Measurements from ENCODE around the gene PEBP1. TPM values are rescaled to one million over a fixed set of nuclear protein-coding genes. Genes with fewer than 3 reads are reported as not detected.

PEBP1 gene
- total RNA-seq, 4 donors from 2014 or later, result 239 to 445 (median 292) TPM

DNA sequence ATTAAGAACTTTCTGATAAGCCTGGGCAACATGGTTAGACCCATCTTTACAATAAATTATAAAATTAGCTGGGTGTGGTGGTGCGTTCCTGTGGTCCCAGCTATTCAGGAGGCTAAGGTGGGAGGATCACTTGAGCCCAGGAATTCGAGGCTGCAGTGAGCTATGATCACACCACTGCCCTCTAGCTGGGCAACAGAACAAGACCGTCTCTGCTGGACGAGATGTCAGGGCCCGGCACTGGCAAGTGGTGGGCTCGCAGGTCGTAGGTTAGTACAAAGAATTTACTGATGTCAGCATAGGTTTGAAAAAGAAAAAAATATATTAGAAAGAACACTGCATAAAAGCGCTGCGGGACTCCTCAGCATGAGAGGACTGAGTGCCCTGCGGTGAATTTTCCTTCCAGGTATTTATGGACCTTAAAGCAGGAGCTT lies 16.5 kb upstream of the PEBP1 start:
- DNase-seq (ENCODE audit: low spot score) (no peak), ATAC-seq (ENCODE audit: low FRiP score) (no peak)
- TF ChIP-seq, protein P1, sequence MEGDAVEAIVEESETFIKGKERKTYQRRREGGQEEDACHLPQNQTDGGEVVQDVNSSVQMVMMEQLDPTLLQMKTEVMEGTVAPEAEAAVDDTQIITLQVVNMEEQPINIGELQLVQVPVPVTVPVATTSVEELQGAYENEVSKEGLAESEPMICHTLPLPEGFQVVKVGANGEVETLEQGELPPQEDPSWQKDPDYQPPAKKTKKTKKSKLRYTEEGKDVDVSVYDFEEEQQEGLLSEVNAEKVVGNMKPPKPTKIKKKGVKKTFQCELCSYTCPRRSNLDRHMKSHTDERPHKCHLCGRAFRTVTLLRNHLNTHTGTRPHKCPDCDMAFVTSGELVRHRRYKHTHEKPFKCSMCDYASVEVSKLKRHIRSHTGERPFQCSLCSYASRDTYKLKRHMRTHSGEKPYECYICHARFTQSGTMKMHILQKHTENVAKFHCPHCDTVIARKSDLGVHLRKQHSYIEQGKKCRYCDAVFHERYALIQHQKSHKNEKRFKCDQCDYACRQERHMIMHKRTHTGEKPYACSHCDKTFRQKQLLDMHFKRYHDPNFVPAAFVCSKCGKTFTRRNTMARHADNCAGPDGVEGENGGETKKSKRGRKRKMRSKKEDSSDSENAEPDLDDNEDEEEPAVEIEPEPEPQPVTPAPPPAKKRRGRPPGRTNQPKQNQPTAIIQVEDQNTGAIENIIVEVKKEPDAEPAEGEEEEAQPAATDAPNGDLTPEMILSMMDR (IDR thresholded peaks at IDR 0.05), result no peak

DNA sequence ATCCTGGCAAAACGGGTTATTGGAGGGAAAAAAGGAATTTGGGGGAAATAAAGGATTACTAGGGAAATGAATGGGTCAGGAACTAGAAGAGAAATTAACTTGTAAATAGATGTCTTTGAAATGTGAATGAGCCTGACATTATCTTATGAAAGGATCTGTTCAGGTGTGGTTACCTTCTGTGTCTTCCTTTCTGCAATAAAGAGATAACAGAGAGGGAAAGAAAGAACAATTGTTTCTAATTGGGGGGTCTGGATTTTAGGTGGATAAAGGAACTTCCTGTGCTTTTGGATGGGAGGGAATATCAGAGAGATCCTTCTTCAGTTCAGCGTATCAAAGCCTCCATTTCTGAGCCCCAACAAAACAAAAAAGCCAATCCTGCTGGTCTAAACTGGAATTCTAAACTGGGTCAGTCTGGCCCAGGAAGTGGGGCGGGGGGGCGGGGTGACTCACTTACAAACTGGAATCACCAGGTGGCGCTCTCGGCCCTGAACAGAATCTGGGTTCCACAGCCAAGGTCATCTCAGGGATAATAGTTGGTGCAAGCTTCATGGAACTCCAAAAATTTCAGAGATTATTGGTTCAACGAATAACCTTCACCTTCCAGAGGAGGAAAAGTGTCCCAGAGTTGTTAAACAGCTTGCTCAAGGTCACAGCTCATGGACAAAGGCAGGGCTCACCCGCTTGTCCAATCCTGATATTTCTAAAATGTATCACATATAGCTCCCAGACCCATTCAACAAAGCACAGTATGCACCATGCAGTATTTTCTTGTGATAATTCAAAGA lies 15.2 kb upstream of the PEBP1 start:
- DNase-seq (ENCODE audit: low spot score) (peak; percentile 69), ATAC-seq (ENCODE audit: low FRiP score) (peak; percentile 76)
- TF ChIP-seq, protein P1 (IDR thresholded peaks at IDR 0.05), result no peak

DNA sequence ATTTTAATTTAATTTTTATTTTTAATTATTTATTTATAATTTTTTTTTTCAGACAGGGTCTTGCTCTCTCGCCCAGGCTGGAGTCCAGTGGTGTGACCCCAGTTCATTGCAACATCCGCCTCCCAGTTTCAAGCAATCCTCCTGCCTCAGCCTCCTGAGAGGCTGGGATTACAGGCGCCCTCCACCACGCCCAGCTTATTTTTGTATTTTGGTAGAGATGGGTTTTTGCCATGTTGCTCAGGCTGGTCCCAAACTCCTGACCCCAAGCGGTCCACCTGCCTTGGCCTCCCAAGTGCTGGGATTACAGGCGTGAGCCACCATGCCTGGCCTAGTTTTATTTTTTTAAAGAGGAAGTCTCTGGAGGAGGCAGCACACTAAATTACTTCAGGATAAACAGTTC lies 13.7 kb upstream of the PEBP1 start:
- DNase-seq (ENCODE audit: low spot score) (no peak), ATAC-seq (ENCODE audit: low FRiP score) (no peak)
- TF ChIP-seq, protein P1 (IDR thresholded peaks at IDR 0.05), result no peak

DNA sequence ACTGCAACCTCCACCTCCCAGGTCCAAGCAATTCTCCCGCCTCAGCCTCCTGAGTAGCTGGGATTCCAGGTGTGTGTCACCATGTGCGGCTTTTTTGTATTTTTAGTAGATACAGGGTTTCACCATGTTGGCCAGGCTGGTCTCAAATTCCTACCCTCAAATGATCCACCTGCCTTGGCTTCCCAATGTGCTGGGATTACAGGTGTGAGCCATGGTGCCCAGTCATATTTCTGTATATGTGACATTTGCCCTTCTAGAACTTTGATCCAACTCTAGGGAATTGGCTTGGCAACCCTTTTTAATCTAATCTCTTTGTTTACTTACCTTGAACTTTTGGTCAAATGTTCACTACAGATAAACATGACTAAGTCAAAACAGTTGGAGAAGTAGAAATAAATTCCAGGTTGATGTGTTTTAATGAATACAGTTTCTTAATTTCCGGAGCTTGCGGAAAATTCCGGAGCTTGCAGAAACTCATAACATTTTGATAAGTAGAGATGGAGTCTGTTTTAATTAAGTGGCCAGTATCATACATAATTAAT lies 11.5 kb upstream of the PEBP1 start:
- TF ChIP-seq, protein P1 (IDR thresholded peaks at IDR 0.05), result no peak
- ATAC-seq (ENCODE audit: low FRiP score) (no peak), DNase-seq (ENCODE audit: low spot score) (no peak)

DNA sequence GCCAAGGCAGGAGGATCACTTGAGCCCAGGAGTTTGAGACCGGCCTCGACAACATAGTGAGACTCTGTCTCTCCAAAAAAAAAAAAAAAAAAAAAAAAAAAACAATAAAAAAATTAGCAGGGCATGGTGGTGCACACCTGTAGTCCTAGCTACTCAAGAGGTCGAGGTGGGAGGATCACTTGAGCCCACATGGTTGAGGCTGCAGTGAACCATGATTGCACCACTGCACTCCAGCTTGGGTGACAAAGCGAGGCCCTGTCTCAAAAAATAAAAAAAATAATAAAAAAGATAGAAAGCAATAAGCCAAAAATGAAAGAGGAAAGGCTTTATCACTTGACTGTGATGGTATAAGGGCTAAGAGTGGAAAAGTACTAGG lies 10.2 kb upstream of the PEBP1 start:
- TF ChIP-seq, protein P1 (IDR thresholded peaks at IDR 0.05), result no peak
- DNase-seq (ENCODE audit: low spot score), result no peak
- no peak for ATAC-seq (ENCODE audit: low FRiP score)

DNA sequence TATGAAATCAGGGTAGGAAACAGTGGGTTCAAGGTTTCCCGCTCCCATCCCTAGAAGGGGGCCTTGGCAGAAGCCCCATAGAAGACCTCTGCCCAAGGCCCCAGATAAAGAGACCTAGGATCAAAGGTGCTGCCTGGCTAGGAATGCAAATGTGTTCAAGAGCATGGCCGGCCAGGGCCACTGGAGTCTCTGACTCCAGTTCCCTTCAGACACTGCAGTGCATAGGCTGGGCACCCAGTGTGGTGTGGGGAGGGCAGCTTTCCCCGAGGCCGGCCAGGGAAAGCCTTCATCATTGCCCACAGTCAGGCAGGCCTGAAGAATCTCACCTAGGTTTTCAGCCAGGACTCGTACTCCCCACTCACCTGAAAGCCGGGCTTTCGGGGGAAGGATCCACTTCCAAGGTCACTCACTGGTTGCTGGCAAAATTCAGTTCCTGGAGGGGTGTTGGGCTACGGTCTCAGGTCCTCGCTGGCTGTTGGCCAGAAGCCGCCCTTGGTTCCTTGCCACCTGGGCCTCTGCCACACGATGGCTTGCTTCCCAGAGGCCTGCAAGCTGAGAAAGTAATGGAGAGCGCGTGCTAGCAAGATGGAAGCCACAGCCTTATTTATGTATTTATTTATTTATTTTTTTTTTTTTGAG lies 9.7 kb upstream of the PEBP1 start:
- no peak for ATAC-seq (ENCODE audit: low FRiP score)
- no peak for DNase-seq (ENCODE audit: low spot score)
- TF ChIP-seq, protein P1 (IDR thresholded peaks at IDR 0.05), result no peak
